GM19372 (cell line): ENCODE data around the gene NUP133.
"Not testable (repeated sequence)": the region's sequence is repeated elsewhere in the genome, so short reads cannot be mapped to it uniquely, and the experiment has no call there.

Source experiments
- ATAC-seq: cut with Tn5 transposase; IDR thresholded peaks from one replicate; pipeline ENCODE4 v1.9.1; 2021; ENCODE audit warnings: mild to moderate bottlenecking, low read depth, moderate library complexity; ENCODE audit not compliant: unreplicated experiment

Gene NUP133

DNA sequence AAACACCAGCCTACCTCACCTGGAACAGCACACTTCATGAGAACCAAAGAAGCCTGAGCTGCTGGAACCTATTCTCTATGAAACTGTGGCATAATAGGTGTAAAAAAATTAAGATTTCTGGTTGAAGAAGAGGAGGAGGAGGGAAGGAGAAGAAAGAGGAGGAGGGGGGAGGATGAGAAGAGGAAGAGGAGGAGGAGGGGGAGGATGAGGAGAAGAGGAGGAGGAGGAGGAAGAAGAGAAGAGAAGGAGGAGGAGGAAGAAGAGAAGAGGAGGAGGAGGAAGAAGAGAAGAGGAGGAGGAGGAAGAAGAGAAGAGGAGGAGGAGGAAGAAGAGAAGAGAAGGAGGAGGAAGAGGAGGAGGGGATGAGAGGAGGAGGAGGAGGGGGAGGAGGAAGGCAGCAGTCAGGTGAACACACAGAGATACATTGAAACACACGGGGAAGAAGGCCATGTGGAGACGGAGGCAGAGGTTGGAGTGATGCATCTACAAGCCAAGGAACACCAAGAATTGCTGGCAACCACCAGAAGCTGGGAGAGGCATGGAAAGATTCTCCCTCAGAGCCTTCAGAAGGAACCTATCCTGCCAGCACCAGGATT is 82.5 kb downstream of the NUP133 start:
- ATAC-seq: no peak

DNA sequence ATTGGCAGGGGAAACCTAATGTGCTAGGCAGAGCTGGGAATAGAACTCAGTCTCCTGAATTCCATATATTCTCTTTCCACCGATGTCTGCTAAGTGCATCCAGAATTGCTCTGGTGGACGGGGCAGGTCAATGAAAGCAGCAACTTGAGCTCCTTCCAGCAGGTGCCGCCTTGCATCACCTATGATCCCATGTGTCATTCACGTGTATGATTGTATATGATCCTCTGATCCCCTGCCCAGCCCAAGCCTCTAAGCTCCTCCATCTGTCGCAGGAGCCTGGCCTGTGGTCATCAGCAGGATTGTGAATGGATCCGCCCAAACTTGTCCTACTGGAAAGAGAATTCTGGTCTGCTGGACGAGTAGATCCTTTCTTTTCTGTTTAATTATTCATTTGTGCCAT is 87.4 kb downstream of the NUP133 start:
- no peak for ATAC-seq

DNA sequence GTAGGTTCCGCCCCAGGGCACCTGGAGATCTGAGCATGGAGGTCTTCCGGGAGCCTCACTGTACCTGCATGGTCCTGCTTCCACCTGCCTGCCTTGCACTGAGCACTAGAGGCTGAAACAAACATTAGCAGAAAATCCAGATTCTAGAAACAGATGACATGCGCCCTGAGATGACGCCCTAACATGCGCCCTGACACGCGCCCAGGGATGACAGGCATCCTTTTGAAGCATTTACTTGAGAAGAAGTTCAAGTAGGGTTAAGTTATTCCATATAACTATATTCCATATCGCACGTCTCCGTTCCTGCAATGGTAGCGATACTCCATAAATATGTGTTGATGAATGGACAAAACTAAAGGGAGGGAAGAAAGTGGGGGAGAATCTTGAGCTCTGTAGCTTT is 87.9 kb downstream of the NUP133 start:
- no peak for ATAC-seq

DNA sequence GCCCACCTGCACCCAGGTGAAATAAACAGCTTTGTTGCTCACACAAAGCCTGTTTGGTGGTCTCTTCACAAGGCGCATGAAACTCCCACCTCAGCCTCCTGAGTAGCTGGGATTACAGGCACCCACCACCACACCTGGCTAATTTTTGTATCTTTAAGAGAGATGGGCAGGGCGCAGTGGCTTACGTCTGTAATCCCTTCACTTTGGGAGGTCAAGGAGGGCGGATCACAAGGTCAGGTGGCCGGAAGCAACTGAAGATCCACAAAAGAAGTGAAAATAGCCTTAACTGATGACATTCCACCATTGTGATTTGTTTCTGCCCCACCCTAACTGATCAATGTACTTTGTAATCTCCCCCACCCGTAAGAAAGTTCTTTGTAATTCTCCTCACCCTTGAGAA is 89.6 kb downstream of the NUP133 start:
- not testable (repeated sequence) for ATAC-seq

DNA sequence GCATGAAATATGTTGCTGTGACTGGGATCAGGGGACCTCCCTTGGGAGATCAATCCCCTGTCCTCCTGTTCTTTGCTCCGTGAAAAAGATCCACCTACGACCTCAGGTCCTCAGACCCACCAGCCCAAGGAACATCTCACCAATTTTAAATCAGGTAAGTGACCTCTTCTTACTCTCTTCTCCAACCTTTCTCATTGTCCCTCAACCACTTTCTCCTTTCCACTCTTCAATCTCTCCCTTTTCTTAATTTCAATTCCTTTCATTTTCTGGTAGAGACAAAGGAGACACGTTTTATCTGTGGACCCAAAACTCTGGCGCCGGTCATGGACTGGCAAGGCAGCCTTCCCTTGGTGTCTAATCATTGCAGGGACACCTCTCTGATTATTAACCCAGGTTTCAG is 95.3 kb downstream of the NUP133 start:
- not testable (repeated sequence) for ATAC-seq

DNA sequence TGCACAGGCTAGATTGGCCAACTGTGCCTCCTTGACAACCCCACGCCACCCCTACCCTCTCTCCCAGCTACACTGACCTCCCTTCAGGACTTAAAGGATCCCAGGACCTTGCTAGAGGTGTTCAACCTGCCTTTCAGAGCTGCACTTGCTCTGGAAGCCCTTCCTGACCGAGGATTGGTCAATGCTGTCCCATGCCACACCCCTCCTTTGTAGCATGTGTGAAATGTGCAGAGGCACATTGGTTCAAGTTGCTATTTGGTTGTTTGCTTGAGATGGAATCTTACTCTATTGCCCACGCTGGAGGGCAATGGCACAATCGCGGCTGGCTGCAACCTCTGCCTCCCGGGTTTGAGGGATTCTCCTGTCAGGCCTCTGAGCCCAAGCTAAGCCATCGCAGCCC is 96.1 kb downstream of the NUP133 start:
- no peak for ATAC-seq

DNA sequence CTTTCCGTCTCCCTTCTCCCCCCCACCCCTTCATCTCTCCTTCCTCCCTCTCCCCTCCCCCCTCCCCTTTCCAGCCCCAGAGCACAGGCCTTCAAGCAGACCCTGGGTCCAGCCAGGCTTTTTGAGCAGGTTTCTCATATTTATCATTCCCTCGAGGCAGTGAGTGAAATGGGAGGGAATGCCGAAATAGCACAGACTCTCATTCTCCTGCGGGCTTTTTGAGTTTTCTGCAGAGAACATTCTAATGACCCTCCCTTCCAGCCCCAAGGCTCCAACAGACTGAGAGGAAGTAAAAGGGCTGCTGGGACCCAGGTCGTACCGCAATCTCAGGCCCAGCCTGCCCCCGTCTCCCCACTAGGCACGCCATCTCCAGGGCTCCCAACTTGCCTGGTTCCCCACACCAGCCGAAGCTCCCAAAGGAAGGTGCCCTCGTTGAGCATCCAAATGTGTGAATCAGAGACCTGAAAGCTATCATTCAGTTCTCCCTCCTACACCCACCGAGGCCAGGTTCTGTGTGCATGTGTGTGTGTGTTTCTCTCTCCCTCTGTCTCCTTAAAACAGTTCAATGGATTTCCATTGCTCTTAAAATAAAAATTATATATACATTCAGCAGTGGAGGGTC is 96.6 kb downstream of the NUP133 start:
- no peak for ATAC-seq

DNA sequence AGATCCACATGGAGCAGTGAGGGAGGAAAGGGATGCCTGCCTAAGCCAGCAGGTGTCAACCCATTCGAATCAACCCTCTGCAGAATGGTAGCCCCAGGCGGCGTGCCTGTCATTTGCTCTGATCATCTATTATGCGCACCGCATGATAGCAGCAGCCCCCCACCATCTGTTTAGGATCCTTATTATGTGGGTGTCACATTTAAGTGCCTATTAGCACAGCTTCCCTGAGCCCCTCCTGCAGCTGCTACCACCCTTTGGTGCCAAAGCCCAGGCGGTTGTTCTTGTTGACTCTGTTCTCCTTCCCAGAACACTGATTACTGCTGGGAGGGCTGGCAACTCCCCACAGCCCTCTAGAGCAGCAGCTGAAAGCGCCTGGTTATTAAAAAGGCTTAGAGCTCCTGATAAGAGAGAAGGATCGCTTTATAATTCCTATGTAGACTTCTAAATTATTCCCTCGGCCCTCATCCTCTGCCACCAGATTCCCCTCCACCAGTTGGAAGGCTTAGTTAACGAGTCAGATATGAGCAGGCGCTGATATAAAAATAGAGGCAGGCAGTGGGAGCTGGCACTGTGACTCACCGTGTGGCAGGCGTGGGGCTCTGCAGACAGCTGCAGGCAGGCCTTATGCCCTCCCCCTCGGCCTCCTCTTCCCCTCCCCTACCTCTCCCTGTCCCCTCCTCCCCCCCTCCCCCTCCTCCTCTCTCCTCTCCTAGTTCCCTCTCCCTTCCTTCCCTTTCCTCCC is 97.3 kb downstream of the NUP133 start:
- ATAC-seq: no peak

DNA sequence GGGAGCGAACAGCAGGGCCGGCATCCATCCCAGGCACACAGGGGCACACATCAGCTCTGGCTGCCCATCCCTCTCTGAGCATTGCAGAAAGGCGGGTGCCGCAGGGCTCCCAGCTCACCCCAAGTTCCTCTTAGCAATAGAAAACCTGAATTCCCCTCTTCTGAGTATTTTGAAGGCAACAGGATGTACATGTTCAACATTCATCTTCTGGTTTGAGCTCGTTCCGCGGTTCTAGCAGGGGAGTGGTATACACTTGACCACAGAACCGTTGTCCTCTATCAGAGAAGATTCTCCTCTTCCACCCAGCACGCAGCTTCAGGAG is 97.8 kb downstream of the NUP133 start:
- ATAC-seq: no peak

DNA sequence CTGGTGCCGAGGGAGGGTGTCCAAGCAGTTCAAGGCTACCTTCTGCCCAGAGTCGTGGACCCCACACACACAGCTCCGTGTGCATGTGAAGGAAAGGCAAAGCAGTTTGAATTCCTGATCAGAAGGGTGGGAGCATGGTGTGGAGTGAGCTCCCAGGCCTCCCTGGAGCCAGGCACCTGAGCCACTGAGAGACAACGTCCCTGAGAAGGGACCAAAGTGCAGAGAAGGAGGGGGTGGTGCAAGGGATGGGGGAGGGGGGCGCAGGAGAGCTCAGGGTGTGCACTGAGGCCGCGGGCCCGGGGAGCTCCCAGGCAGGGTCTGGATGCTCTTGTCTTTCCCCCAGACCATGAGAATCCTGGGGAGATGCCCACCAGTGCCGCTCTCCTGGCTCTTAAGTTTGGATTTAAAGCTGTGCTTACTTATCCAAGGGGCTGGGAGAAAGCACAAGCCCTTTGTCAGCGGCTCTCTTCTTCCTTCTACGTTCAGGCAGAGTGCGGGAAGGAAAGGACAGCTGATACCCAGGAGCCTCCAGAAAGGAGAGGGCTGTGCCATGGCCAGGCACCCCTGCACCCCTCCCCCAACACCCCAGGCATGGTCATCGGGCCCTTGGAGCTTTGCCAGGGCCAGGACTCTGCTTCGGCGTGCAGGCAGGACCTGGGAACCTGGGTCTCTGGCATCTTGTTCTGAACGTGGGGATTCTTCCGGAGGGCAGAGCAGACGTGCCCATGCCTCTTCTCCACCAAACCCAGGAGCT is 98.3 kb downstream of the NUP133 start:
- no peak for ATAC-seq

DNA sequence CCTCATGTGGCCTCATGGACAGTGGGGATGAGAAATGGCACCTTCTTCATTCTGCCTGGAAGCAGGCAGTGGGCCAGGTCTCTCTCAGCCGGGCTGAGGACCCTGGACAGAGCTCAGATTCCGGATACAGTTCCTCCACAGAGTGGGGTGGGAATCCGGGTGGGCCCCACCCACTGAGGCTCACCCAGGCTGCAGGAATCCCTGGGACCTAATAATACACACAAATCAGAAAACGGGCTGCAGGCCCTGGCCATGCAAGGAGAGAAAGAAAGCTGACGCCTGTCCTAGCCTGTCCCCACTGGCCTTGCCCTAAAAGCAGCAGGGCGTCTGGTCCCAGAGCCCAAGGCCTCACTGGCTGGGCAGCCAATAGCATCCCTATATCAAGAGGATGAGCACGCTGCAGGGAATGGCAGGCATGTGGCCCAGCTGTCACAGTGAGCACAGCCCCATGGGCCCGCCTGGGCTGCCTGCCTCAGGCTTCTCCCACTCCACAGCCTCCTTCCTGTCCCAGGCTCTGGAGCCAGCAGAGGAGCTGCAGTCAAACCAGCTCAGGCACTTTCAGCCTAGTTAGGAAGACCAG is 99.6 kb downstream of the NUP133 start:
- no peak for ATAC-seq

DNA sequence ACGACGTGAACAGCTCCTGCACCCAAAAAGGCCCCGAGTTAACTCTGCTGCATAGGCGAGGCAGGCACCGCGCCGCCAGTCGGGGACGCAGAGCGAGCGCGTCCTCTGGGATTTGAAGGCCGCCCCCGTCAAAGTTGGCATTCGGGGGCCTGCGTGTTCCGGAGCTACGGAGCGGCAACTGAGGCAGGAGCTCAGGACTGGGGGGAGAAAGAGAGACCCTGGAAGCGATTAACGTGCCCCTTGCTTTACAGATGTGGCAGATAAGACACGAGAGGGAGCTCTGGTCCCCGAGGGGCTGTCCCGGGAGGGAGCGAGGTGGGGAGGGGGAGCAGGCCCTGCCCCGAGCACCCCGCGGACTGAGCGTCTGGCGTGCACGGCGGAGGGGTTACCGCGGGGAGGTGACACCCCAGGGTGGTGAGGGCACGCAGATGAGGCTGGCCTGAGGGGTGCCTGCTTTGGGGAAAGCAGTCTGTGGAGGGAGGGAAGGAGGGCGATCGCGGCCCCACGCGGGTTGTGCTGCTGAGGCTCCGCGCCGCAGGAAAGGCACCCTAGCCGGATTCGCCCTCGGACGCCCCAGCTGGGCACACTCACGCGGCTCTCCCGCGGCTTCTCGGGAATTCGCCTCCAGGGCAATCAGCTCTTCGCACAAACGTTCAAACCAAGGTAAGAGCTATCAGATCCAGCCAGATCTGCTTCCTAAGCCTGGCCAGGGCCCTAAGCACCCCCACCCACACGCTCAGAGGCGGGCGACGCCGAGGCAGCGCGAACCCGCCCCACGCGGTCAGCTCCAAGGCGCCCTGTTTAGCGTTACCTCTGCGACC is 100.7 kb downstream of the NUP133 start:
- ATAC-seq: no peak

DNA sequence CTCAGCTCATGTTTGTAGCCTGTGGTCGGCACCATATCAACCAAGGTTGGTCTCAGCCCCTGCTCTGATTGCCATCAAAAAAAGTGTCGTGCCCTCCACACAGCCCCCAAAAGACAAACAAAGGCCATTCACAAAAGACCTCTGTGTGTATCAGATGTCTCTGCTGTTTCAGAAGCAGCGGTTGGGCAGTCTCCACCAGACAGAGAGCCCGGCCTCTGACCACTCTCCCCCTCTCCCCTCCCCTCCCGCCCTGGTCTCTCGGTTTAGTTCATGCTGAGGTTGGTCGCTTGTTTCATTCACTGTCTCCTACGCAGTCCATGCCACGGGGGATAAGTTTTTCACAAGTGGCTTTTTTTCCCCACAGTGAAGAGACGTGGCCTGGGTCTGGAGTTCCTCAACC is 101.3 kb downstream of the NUP133 start:
- no peak for ATAC-seq

DNA sequence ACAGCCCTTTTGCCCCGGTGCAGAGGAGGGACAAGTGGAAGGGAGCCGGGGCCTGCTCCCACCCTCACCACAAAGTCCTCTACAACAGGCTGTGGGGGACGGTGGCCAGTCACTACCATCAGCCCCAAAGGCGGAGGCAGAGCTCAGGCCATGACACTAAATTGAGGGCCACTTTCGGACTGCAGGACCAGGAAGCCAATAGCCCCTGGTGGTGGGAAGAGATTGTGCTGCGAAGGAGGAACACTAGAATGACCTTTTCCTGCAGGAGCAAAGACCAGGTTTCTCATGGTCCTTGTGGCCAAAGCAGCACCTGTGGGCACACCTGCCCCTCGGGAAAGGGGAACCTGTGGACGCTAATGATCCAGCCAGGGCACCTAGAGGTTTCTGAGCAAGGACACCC is 104.6 kb downstream of the NUP133 start:
- ATAC-seq: no peak

DNA sequence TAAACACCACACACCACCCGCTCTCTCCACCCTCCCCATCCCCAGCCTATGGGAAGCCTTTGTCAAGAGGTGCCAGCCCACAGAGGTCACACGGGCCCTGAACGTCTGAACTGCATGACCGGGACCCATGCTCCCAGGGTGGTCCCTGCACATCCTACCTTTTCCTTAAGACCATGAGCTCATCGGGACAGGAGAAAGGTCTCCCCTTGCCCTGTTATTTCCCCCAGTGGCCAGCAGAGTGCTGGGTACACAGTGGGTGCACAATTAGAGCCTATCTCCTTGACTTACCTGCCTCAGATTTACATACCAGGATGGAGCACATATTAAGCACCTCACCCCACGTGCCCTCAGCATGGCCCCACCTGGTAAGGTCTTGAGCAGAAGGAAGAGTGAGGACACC is 105.1 kb downstream of the NUP133 start:
- ATAC-seq: no peak

DNA sequence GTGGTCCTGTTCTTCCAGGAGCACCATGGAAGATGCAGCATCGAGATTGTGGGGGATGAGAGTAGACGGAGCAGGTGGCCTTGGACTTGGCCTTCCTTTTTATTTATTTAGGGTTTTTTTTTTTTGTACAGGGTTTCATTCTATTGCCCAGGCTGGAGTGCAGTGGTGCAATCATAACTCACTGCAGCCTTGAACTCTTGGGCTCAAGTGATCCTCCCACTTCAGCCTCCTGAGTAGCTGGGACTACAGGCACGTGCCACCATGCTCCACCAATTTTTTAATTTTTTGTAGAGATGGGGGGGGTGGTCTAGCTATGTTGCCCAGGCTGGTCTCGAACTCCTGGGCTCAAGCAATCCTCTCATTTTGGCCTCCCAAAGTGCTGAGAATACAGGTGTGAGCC is 105.8 kb downstream of the NUP133 start:
- ATAC-seq: not testable (repeated sequence)

DNA sequence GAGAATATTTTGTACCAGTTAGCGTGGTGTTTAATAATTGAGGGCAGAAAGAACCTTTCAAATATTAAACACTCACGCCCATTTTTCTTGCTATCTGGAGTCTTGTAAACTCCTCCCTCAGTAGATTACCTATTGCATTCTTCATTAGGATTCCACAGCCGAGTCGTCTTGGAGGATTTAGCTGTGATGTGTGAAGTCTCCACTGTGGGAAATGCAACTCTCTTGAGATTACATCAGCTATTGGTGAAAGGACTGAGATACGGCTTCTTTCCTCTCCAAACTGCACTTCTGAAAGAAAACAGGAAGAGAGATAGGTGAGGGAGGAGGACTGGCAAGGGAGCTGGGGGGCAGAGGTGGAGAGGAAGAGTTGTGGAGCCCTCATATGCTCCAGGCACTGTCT is 110.4 kb downstream of the NUP133 start:
- ATAC-seq: no peak

DNA sequence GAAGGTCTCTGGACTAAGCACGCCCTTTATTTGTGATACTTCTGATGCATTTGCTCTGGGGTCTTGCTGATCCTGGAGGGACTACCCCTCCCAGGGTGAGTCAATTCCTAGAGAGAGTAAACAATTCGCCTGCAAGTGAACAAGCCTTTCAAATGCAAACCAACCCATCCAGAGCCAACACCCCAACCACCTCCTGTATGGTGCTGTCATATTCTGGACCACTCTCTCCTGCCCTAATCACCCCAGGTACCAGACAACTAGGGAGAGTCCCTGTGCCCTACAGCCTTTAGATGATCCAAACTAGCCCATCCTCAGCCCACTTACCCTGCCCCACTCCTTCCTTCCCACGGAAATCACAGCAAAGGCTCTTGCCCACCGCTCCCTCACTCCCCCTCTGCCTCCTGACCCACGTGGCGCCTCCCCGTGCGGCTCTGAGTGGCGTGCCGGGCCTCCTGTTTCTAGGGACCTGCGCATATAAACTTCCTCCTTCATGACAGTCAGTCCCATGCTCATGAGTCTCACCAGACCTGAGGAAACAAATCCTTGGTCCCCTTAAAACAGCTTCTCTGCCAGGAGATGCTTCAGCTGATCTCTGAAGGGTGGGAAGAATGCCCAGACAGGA is 111.4 kb downstream of the NUP133 start:
- ATAC-seq: no peak

DNA sequence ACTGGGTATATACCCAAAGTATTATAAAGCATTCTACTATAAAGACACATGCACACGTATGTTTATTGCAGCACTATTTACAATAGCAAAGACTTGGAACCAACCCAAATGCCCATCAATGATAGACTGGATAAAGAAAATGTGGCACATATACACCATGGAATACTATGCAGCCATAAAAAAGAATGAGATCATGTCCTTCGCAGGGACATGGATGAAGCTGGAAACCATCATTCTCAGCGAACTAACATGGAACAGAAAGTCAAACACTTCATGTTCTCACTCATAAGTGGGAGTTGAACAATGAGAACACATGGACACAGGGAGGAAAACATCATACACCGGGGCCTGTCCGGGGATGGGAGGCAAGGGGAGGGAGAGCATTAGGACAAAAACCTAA is 113.6 kb downstream of the NUP133 start:
- ATAC-seq: not testable (repeated sequence)

DNA sequence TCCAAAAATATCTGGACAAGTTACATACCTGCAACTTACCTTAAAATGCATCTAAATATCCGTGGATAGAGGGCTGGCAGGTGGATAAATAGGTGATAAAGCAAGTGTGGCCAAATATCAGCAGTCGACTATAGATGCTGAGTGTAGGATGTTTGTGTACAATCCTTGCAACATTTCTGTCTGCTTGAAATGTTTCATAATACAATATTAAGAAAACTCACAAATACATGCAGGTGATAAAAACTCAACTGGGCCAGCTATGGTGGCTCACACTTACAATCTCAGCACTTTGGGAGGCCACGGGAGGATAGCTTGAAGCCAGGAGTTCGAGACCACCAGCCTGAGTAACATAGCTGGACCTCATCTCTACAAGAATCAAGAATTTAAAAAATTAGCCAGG is 115.2 kb downstream of the NUP133 start:
- no peak for ATAC-seq
